ENCODE measurements around the gene SLAMF7.

DNA sequence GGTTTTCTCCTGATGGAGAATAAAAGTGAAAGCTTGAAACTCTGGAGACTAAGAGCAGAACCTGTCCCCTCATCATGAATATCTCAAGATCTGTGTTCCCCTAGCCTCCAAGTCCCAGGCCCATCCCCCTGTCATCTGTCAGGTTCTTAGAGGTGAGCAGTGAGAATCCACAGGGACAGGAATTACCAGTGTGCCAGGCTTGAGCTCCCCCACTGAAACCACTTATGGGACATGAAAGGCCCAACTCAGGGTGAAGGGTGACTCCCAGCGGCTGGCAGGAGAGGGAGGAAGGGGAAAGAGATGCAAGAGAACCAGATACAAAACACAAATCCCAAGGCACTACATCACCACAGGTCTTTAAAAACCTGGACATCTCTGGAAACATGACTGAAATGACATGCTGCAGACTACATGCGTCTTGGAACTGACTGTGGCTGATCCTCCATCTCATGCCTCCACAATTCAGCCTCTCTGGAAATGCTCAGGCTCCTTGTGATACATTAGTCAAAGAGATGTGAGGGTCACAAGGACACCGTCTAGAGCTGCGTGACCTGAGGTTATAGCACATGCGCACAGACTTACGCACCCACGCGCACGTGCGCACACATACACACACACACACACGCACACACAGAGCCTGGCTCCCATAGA lies 50.1 kb downstream of the SLAMF7 start:
- no peak for TF ChIP-seq POLR2AphosphoS5 (IDR thresholded peaks at IDR 0.05)
- TF ChIP-seq, protein P1, sequence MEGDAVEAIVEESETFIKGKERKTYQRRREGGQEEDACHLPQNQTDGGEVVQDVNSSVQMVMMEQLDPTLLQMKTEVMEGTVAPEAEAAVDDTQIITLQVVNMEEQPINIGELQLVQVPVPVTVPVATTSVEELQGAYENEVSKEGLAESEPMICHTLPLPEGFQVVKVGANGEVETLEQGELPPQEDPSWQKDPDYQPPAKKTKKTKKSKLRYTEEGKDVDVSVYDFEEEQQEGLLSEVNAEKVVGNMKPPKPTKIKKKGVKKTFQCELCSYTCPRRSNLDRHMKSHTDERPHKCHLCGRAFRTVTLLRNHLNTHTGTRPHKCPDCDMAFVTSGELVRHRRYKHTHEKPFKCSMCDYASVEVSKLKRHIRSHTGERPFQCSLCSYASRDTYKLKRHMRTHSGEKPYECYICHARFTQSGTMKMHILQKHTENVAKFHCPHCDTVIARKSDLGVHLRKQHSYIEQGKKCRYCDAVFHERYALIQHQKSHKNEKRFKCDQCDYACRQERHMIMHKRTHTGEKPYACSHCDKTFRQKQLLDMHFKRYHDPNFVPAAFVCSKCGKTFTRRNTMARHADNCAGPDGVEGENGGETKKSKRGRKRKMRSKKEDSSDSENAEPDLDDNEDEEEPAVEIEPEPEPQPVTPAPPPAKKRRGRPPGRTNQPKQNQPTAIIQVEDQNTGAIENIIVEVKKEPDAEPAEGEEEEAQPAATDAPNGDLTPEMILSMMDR (IDR thresholded peaks at IDR 0.05) = no peak
- TF ChIP-seq POLR2A (IDR thresholded peaks at IDR 0.05) = no peak

All from breast epithelium (tissue), 3 donors.